HG03025 (cell line): ENCODE measurements around the gene MBOAT2.
"Not testable (repeated sequence)": the region's sequence is repeated elsewhere in the genome, so short reads cannot be mapped to it uniquely, and the experiment has no call there.

Source experiments
- ATAC-seq: cut with Tn5 transposase; IDR thresholded peaks from one replicate; pipeline ENCODE4 v1.9.1; 2021; ENCODE audit warnings: mild to moderate bottlenecking, moderate library complexity; ENCODE audit not compliant: unreplicated experiment, low FRiP score

The MBOAT2 gene

DNA sequence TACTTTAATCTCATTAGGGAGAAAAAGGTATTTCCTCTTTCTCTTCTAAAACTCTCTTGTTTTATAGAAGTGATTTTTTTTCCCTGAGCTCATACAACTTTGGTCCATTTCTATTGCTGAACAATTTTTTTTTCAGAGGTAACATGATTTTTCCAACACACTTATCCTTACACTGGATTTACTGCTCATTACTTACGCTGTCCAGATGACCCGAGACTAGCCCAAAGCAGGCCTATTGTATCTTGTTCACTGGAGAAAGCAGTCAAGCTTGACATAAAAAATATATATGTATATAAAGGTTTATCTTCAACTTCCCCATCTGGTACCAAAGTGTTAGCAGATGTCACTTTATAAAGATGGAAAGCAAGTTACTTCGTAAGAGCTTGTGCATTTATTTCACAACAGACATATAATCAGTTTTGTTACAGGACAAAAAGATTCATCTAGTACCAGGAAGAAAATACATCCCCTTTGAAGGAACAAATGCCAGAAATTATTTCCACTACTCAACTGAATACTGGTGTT, 95.7 kb downstream of the MBOAT2 start:
- ATAC-seq: no peak

DNA sequence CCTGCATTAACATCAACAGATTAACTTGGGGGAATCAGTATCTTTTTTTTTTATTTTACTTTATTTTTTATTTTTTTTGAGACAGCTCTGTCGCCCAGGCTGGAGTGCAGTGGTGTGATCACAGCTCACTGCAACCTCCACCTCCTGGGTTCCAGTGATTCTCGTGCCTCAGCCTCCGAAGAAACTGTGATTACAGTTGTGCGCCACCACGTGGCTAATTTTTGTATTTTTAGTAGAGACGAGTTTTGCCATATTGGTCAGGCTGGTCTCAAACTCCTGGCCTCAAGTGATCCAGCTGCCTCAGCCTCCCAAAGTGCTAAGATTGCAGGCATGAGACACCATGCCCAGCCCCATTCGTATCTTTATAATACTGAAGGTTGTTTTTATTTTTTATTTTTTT, 99.6 kb downstream of the MBOAT2 start:
- ATAC-seq: not testable (repeated sequence)

DNA sequence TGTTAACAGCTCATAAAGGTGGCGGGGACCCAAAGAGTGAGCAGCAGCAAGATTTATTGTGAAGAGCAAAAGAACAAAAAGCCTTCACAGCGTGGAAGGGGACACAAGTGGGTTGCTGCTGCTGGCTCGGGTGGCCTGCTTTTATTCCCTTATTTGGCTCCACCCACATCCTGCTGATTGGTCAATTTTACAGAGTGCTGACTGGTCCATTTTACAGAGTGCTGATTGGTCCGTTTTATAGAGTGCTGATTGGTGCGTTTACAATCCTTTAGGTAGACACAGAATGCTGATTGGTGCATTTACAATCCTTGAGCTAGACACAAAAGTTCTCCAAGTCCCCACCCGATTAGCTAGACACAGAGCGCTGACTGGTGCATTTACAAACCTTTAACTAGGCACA, 100.7 kb downstream of the MBOAT2 start:
- ATAC-seq: not testable (repeated sequence)

DNA sequence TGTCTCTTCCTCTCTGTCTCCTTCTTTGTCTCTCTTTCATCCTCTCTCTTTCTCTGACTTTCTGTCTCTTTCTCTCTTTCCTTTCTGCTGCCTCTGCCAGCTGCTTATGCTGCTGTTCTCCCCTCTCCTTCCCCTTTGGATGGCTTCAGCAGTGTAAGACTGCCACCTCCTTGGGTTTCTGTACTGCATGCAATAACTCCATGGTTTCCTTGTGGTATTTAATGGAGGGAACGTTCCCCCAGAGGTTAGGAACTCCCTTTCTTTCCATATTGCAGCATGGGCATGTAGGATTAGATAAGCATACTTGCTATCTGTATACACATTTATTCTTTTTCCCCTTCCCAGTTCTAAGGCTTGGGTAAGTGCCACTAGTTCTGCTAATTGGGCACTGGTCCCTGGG, 106.3 kb downstream of the MBOAT2 start:
- not testable (repeated sequence) for ATAC-seq

DNA sequence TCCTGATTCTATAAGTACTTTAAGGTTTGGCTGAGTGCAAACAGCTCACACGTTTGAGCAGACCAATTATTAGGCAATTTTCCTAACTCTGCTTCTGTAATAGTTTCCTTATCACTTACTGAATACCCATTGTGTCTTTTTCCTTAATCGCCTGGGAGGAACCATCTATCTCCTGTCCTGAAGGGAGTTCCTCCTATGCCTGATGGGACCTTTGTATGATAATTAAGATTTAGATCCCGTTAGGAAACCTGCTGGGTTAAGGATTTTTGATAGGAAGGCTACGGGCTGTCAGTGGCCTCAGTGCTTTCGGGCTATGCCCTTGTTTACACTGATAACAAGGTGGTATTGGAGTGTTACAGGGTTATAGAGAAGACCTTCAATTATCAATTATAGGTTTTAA, 106.8 kb downstream of the MBOAT2 start:
- ATAC-seq: not testable (repeated sequence)

DNA sequence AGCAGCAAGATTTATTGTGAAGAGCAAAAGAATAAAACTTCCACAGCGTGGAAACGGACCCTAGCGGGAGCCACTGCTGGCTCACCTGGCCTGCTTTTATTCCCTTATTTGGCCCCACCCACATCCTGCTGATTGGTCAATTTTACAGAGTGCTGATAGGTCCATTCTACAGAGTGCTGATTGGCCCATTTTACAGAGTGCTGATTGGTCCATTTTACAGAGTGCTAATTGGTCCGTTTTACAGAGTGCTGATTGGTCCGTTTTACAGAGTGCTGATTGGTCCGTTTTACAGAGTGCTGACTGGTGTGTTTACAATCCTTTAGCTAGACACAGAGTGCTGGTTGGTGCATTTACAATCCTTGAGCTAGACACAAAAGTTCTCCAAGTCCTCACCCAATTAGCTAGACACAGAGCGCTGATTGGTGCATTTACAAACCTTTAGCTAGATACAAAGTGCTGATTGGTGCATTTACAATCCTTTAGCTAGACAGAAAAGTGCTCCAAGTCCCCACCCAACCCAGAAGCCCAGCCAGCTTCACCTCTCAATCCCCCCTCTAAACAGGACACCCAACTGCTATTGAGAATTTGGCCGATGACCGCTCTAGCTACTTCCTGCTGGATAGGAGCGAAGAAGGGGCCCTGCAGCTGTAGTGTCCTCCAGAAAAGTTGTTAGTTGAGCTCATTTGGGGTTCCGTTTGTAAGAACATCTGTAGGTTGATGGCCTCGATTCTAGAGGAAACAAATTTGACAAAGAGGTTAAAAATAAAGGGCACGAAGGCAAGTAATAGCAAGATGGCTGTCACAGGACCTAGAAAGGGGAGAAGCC, 108.2 kb downstream of the MBOAT2 start:
- not testable (repeated sequence) for ATAC-seq

DNA sequence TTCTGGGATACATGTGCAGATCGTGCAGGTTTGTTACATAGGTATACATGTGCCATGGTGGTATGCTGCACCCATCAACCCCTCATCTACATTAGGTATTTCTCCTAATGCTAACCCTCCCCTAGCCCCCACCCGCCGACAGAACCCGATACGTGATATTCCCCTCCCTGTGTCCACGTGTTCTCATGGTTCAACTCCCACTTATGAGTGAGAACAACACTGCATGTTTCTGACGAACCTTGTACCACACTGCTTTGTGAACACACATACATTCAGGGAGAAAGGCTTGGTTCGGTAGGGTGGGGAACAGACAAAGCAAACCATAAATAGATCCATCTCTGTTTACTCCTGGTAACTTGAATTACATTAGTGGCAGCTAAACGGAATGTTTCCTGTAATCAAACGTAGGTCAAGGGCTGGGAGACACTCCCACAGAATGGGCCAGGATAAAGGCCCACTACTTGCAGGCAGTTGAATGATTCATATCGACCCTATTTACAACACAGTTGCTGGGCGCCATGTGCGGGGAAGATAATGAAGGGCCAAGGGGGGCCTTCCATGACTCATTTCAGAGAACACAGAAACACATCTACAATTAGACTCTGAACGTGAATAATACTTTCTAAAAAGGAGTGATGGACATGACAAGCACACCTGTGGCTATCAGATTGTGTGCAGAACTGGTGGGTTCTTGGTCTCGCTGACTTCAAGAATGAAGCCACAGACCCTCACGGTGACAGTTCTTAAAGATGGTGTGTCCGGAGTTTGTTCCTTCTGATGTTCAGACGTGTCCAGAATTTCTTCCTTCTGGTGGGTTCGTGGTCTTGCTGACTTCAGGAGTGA, 109.3 kb downstream of the MBOAT2 start:
- ATAC-seq: no peak

DNA sequence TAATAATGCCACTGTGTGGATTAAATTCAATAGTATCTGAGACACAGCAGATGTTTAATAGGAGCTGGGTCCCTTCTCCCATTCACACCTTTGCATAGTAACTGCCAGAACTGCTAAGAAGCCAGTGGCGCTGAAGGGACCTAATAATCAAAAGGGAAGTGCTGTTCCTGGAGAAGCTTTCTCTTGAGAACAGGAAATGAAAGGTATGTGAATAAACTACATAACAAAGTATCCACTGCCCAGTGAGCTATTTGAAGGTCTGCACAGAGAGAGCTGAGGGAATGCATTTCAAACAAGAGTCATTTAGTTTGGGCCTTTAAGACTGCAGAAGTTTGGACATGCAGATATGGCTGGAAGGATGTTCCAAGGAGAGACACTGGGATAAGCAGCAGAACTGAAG, 110.0 kb downstream of the MBOAT2 start:
- ATAC-seq: no peak

DNA sequence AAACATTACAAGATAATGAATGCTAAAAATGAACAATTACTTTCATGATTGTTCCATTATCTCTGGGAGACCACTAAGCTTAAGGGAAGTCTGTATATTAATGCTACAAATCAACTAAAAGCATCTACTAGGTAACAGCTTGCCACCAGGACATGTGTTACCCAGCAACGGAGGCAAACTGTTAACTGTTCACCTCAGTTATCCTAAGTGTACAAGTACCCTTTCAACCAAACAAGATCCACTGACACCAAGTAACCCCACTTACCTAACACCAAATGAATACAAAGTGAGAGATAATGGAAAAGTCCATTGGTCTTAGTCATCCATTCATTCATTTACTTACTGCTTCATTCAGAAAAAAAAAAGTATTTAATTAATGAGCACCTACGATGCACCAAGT, 111.4 kb downstream of the MBOAT2 start:
- no peak for ATAC-seq

DNA sequence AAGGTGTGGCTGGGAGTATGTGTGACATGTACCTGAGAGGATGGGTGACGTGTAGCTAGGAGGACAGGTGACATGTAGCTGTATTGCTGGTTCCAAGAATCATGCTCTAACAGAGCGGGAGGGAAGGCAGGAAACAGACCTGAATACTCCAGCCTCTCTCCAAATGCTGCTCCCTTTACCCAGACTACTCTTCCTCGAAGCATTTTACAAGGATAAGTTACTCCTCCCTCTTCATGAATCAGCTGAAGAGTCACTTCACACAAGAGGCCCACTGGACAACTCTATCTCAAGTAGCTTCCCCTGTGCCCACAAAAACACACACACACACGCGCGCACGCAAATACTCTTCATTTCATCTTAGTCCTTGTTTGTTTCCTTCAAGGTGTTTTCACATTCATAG, 113.5 kb downstream of the MBOAT2 start:
- no peak for ATAC-seq

DNA sequence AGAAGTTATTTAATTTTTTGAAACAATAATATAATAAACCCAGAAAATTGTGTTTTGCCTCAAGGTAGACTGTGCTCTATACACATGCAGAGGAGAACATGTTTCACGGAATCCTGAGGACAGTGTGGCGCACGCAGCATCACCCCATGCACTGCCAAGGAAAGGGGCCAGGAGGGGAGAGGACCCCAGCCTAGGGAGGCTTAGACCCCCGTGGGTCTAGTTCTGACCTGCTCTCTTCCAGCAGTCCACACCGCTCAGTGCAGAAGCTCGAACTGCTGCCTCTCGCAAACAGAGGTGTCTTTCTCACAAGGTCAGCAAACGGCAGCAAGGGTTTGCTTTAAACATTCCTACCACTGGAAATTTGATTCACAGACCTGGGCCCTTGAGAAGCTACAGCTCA, 114.5 kb downstream of the MBOAT2 start:
- no peak for ATAC-seq

DNA sequence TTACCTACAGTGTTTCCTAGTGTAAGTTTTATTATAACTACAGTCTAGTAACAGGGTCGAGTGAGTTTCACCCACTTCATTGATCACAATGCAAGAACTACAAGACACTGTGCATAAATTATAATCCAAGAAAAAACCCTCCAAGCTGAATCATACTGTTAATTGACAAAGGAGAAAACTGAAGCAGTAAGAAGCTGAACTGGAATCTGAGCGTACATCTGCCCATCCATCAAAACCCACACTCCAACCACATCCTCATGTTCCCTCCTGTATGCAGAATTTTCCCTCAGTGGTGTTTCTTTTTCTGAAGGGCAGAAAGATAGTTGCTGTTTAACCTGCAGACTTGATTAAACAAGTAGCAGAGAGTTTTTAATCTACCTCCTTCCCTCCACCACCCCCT, 116.6 kb downstream of the MBOAT2 start:
- ATAC-seq: no peak

DNA sequence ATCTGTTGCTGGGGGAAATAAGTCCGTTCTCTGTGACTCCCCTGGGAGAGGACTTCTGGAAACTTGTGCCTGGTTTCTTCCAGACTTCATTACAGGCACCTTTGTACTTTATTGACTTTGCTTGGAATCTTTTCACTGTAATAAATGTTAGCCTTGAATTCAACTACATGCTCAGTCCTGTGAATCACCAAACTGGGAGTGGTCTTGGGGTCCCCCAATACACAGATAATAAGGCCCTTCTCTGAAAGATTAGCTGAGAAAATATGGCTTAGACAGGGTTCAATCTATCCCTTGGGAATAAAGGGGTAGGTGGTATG, 117.3 kb downstream of the MBOAT2 start:
- ATAC-seq: no peak

DNA sequence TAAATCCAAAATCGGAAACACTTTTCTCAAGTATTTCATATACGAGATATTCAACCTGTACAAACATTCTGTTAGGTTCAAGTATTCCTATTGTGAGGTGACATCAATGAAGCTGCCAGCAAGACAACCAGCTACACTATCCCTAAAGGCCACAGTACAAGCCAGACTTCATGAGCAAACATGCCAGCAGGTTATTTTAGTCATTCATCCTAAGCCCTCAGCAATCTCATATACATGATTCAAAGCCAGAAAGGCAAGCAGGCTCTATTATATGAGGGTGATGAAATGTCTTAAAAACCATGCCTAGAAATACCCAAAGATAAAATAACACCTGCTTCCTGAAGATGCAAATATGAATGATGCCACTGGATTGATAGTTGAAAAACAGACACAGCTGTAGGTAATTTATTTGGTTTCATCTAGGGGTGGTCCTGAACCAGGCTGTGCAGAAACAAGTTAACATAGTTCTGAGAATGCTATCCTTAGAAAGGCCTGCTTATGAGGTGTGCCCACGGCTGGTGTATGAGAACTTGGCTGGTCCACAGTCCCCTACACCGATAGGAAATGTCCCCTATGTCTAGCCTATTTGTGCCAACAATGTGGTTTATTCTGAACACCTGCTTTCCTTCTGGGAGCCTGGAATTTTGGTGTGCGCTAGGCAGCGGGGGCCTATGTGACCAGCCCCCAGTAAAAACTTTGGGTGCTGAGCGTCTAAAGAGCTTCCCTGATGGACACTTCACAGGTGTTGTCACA, 117.9 kb downstream of the MBOAT2 start:
- no peak for ATAC-seq

DNA sequence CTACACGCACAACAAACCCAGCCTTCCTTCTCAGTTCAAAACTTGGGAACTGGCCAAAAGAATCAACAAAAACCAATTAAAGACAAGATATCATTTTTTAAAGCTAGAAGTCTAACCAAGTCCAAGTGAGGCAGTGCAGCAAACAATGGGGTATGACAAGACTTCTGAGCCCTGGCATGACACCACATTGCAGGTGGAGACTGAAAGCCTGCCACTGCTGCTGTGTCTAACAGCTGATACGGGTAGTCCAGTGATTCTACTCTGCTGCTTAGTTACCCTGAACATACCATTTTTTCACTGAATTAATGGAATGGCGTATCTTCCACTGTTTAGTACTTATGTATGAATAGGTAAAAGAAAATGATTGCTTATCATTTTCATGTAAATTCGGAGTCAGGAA, 118.7 kb downstream of the MBOAT2 start:
- no peak for ATAC-seq

DNA sequence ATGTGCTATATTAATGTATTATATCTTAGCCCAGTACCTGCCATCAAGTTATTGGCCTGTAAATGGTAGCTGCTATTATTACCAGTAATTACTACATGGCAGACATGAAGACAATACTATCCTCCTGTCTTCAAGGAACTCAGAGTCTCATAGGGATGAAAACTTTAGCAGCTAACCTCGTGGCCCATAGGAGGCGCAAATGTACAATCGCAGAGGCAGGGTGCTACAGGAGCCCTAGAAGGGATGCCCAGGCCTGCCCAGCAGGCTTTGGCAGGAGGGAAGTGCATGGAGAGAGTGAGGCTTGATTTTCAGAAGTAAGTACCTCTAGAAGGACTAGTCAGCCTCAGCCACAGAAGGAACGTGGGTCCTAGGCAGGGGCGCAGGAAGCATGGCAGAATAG, 121.4 kb downstream of the MBOAT2 start:
- no peak for ATAC-seq

DNA sequence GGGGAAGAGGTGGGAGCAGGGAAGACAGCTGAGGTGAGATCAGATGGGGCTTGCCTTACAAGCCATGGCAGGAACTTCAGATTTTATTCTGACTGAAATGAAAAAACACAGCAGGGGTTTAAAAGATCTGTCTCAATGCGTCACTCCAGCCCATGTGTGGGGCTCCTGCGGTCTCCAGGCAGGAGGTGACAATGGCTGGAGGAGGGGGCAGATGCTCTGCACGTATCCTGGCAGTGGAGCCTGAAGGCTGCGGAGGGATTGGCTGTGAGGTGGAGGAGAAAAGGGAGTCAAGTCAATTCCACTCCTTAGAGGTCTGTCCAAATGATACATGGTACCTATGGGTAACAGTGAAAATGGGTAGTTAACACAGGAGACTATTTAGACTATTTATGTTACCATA, 125.6 kb downstream of the MBOAT2 start:
- ATAC-seq: no peak

DNA sequence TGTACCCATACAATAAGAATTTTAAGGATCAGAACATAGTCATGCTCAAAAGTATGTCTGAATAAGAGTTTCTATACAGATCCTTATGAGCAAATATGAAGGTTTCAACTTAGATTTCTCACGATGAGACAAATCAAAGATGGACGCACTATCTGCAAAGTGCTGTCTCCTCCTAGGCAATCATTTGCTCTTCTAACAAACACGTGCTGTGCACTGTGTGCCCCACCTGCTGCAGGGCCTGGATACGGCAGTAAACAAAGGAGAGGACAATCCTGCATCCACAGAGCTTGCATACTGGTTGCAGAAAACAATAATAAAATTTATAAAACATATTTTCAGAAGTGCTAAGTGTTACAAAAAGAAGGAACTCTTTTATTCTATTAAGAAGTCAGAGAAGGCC, 126.2 kb downstream of the MBOAT2 start:
- no peak for ATAC-seq

DNA sequence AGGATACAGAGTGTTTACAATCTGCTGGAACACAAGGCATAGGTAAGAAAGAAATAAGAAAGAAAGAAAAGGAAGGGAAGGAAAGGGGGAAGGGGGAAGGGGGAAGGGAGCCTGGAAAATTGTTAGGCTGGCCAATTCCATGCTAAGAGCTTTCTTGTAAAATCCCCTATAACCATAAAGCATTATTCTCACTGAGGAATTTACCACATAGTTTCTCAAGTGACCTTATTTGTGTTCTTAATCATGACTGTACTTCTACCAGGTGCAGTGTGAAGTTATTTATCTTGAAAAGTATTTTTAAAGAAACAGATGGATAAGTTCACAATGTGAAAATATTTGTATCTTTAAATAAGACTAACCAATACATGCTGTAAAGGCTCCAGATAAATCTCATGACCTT, 126.9 kb downstream of the MBOAT2 start:
- ATAC-seq: no peak

DNA sequence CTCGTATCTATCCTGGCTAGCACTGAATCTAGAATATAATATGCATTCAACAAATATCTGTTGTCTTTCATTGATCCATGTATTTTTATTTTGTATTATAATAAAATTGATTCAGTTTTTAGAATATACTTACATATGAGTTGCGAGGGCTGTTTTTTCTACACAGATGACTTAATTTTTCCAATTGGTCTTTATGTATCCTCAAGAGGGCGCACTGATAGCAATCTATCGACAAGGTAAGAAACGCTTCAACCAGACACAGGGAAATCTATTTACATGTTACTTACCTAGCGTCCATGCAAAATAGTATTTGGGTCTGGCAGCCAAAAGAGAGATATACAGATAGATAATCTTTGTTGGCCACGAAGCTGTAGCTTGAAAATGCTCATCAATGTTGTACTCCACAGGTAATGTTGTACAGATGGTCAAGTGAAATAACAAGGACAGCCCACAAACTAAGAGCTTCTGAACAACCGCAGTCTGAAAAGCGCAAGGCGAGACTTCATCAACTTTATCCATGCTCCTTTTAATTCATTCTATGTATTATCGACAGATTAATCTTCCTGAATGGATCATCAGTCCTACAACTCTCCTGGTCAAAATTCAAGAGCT, 130.6 kb downstream of the MBOAT2 start:
- ATAC-seq: no peak

DNA sequence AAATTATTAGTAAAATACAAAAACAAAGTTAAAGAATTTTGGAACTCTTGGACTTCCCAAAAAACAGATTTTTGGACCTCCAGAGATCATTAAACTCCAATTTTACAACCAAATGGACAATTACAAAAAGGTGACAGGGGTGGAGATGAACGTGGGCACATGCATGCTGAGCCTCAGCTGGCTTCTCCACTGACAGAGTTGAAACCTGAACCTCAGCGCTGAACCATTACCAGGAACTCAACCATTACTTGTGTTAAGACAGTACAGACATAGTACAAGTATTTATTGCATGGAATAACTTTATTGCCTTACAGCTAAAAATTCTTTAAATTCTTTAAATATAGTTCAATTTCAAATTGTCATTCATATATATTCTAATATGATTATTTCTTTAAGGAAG, 133.0 kb downstream of the MBOAT2 start:
- no peak for ATAC-seq
